ENCODE data around the gene C2orf49. TPM values are rescaled to one million over a fixed set of nuclear protein-coding genes. Genes with fewer than 3 reads are reported as not detected.

C2orf49 gene
- total RNA-seq, 1 donor from 2014 or later, result 19.3 TPM

GRCh38 chr2:105294046-105294445 is 43.3 kb upstream of the C2orf49 start:
- Mint-ChIP-seq H3K27me3 (ENCODE audit: unreplicated experiment) (no peaks in the 10 kb centered on the region), H3K36me3 (ENCODE audit: unreplicated experiment) (peaks cover 32% of the 10 kb centered on the region), H3K9me3 (ENCODE audit: unreplicated experiment) (no peaks in the 10 kb centered on the region), H3K4me1 (ENCODE audit: unreplicated experiment) (peaks cover 46% of the 10 kb centered on the region), H3K27ac (ENCODE audit: unreplicated experiment) (no peak overlapping the region), H3K4me3 (ENCODE audit: unreplicated experiment) (no peak overlapping the region)
- TF ChIP-seq, protein P1, sequence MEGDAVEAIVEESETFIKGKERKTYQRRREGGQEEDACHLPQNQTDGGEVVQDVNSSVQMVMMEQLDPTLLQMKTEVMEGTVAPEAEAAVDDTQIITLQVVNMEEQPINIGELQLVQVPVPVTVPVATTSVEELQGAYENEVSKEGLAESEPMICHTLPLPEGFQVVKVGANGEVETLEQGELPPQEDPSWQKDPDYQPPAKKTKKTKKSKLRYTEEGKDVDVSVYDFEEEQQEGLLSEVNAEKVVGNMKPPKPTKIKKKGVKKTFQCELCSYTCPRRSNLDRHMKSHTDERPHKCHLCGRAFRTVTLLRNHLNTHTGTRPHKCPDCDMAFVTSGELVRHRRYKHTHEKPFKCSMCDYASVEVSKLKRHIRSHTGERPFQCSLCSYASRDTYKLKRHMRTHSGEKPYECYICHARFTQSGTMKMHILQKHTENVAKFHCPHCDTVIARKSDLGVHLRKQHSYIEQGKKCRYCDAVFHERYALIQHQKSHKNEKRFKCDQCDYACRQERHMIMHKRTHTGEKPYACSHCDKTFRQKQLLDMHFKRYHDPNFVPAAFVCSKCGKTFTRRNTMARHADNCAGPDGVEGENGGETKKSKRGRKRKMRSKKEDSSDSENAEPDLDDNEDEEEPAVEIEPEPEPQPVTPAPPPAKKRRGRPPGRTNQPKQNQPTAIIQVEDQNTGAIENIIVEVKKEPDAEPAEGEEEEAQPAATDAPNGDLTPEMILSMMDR (IDR thresholded peaks at IDR 0.05), result no peak
- DNase-seq (ENCODE audit: extremely low spot score, unreplicated experiment), result no peak

GRCh38 chr2:105294844-105295481 is 42.4 kb upstream of the C2orf49 start:
- Mint-ChIP-seq H3K36me3 (ENCODE audit: unreplicated experiment) (peaks cover 29% of the 10 kb centered on the region), H3K4me1 (ENCODE audit: unreplicated experiment) (peaks cover 46% of the 10 kb centered on the region), H3K27me3 (ENCODE audit: unreplicated experiment) (no peaks in the 10 kb centered on the region), H3K4me3 (ENCODE audit: unreplicated experiment) (no peak overlapping the region), H3K27ac (ENCODE audit: unreplicated experiment) (peak overlapping the region; percentile 12), H3K9me3 (ENCODE audit: unreplicated experiment) (no peaks in the 10 kb centered on the region)
- TF ChIP-seq, protein P1 (IDR thresholded peaks at IDR 0.05), result peak; percentile 72
- no peak for DNase-seq (ENCODE audit: extremely low spot score, unreplicated experiment)

DNA sequence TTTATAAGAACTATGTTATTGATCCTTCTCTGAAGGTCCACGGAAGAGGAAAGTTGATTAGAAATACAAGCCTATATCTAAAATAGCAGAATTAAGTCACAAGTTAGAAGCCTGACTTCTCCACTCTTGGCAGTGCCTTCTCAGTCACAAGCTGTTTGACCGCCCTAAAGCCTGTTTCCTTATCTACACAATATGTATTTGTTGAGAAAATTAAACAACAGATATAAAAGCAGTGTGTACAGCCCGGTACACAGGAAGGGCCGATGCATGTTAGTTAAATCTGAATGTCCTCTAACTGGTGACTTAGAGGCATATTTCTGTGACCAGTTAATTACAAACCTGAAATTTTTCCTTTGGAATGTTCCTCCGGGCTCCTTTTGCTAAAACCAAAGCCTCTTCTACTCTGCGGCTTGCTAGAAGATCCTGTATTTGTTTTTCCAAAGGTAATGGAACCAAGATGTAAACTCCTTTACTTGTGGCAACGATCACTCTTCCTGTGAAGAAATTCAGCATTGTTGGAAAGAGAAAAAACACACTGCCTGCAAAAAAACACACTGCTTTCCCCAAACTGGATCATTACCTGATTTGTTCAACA is 41.2 kb upstream of the C2orf49 start:
- H3K4me1 Mint-ChIP-seq (ENCODE audit: unreplicated experiment), result peaks cover 46% of the 10 kb centered on the region
- H3K36me3 Mint-ChIP-seq (ENCODE audit: unreplicated experiment), result peaks cover 26% of the 10 kb centered on the region
- H3K27ac Mint-ChIP-seq (ENCODE audit: unreplicated experiment), result no peak overlapping the region
- H3K9me3 Mint-ChIP-seq (ENCODE audit: unreplicated experiment), result no peaks in the 10 kb centered on the region
- TF ChIP-seq, protein P1 (IDR thresholded peaks at IDR 0.05), result no peak
- H3K27me3 Mint-ChIP-seq (ENCODE audit: unreplicated experiment), result no peaks in the 10 kb centered on the region
- no peak overlapping the region for H3K4me3 Mint-ChIP-seq (ENCODE audit: unreplicated experiment)
- DNase-seq (ENCODE audit: extremely low spot score, unreplicated experiment), result no peak

DNA sequence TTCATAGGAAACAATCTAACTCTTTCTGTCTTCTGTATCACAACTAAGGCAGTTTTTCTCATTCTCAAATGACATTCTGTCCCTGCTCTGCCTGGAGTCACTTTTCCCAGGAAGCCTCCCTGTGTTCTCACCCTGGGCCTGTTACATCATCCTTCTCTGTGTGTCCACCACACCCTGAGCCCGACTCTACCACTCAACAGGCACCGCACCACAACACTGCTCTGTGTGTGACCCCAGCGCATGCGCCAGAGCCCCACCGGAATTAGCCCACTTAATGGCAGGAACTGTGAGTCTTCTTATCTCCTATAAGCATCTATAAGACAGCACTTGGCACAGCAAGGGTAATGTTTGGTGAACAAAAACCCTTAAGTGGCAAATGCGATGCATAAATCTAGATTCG is 40.1 kb upstream of the C2orf49 start:
- DNase-seq (ENCODE audit: extremely low spot score, unreplicated experiment), result no peak
- Mint-ChIP-seq H3K9me3 (ENCODE audit: unreplicated experiment) (no peaks in the 10 kb centered on the region), H3K36me3 (ENCODE audit: unreplicated experiment) (peaks cover 20% of the 10 kb centered on the region), H3K4me3 (ENCODE audit: unreplicated experiment) (no peak overlapping the region), H3K4me1 (ENCODE audit: unreplicated experiment) (peaks cover 38% of the 10 kb centered on the region), H3K27me3 (ENCODE audit: unreplicated experiment) (no peaks in the 10 kb centered on the region), H3K27ac (ENCODE audit: unreplicated experiment) (no peak overlapping the region)
- TF ChIP-seq, protein P1 (IDR thresholded peaks at IDR 0.05), result no peak

- no peak for DNase-seq (ENCODE audit: extremely low spot score, unreplicated experiment)
- H3K36me3 Mint-ChIP-seq (ENCODE audit: unreplicated experiment), result peaks cover 18% of the 10 kb centered on the region
- H3K4me3 Mint-ChIP-seq (ENCODE audit: unreplicated experiment), result no peak overlapping the region
- H3K9me3 Mint-ChIP-seq (ENCODE audit: unreplicated experiment), result no peaks in the 10 kb centered on the region
- peaks cover 31% of the 10 kb centered on the region for H3K4me1 Mint-ChIP-seq (ENCODE audit: unreplicated experiment)
- TF ChIP-seq, protein P1 (IDR thresholded peaks at IDR 0.05), result no peak
- no peaks in the 10 kb centered on the region for H3K27me3 Mint-ChIP-seq (ENCODE audit: unreplicated experiment)
- H3K27ac Mint-ChIP-seq (ENCODE audit: unreplicated experiment), result no peak overlapping the region
Measured at GRCh38 chr2:105298017-105298416, 39.3 kb upstream of the C2orf49 start.
